MM.1S (cell line): ENCODE measurements around the gene DTX1.

Source experiments
- DNase-seq: peaks from one replicate; pipeline ENCODE4 v3.0.0-alpha.2; 2015
- H2AFZ ChIP-seq: fragments of 300-600 bp; sonication (generic); 2 replicates; pipeline ENCODE4 v1.6.0; 2016; ENCODE audit warnings: antibody characterized with exemption, low read length
- H3F3A ChIP-seq: fragments of 300-600 bp; sonication (generic); 2 replicates; pipeline ENCODE4 v1.6.1; 2016; ENCODE audit warnings: mild to moderate bottlenecking, antibody characterized with exemption, low read length, moderate library complexity, mixed read lengths; ENCODE audit not compliant: insufficient read depth
- H3K27ac ChIP-seq: fragments of 300-600 bp; sonication (generic); 2 replicates; pipeline ENCODE4 v1.5.1; 2016; ENCODE audit warnings: mild to moderate bottlenecking, low read length
- H3K27me3 ChIP-seq: fragments of 300-600 bp; sonication (generic); replicated peaks from 2 replicates; pipeline ENCODE4 v1.6.0; 2016; ENCODE audit warnings: low read length; ENCODE audit not compliant: insufficient read depth
- H3K36me3 ChIP-seq: fragments of 300-600 bp; sonication (generic); replicated peaks from 2 replicates; pipeline ENCODE4 v1.6.1; 2016; ENCODE audit warnings: mild to moderate bottlenecking, low read length, mixed read lengths; ENCODE audit not compliant: insufficient read depth
- H3K4me1 ChIP-seq: fragments of 300-600 bp; sonication (generic); 2 replicates; pipeline ENCODE4 v1.6.1; 2016; ENCODE audit warnings: low read length, mixed read lengths
- H3K4me2 ChIP-seq: fragments of 300-600 bp; sonication (generic); 2 replicates; pipeline ENCODE4 v1.6.0; 2016; ENCODE audit warnings: low read depth, low read length
- H3K4me3 ChIP-seq: fragments of 300-600 bp; sonication (generic); 2 replicates; pipeline ENCODE4 v1.5.1; 2016; ENCODE audit warnings: low read length, mixed read lengths
- H3K79me2 ChIP-seq: fragments of 300-600 bp; sonication (generic); 2 replicates; pipeline ENCODE4 v1.6.1; 2016; ENCODE audit warnings: mixed run types, low read length, mixed read lengths
- H3K9ac ChIP-seq: fragments of 300-600 bp; sonication (generic); 2 replicates; pipeline ENCODE4 v1.6.1; 2016; ENCODE audit warnings: low read length, mixed read lengths
- H3K9me2 ChIP-seq: fragments of 300-600 bp; sonication (generic); replicated peaks from 2 replicates; pipeline ENCODE4 v1.6.1; 2016; ENCODE audit warnings: mild to moderate bottlenecking, low read length, mixed read lengths; ENCODE audit not compliant: insufficient read depth
- H3K9me3 ChIP-seq: fragments of 300-600 bp; sonication (generic); replicated peaks from 2 replicates; pipeline ENCODE4 v1.6.1; 2016; ENCODE audit warnings: mild to moderate bottlenecking, low read length, mixed read lengths; ENCODE audit not compliant: insufficient read depth
- H4K20me1 ChIP-seq: fragments of 300-600 bp; sonication (generic); 2 replicates; pipeline ENCODE4 v1.6.1; 2016; ENCODE audit warnings: mild to moderate bottlenecking, low read length, moderate library complexity, mixed read lengths; ENCODE audit not compliant: insufficient read depth
- CTCF ChIP-seq: fragments of 300-600 bp; sonication (generic); IDR thresholded peaks from 2 replicates; pipeline ENCODE4 v1.5.1; 2016; ENCODE audit warnings: antibody characterized with exemption, low read length, mixed read lengths
- EZH2 ChIP-seq: fragments of 300-600 bp; sonication (generic); optimal IDR thresholded peaks from 2 replicates; pipeline ENCODE3; 2017; ENCODE audit warnings: low read depth, mild to moderate bottlenecking, antibody characterized with exemption, low read length, mixed read lengths
- EZH2phosphoT487 ChIP-seq: fragments of 300-600 bp; sonication (generic); IDR thresholded peaks from 2 replicates; pipeline ENCODE4 v1.6.1; 2018; ENCODE audit warnings: antibody characterized with exemption, low read length

Gene DTX1

GRCh38 chr12:113039911-113040445, 16.6 kb upstream of the DTX1 start:
- Histone ChIP-seq H4K20me1 (no peaks in the 10 kb centered on the region), H3K36me3 (no peaks in the 10 kb centered on the region), H3K79me2 (no peaks in the 10 kb centered on the region), H3K4me1 (no peaks in the 10 kb centered on the region), H2AFZ (no peak overlapping the region), H3K27ac (no peak overlapping the region), H3K27me3 (no peaks in the 10 kb centered on the region), H3K9me3 (no peaks in the 10 kb centered on the region), H3K4me3 (no peak overlapping the region), H3K9ac (no peak overlapping the region), H3K9me2 (no peaks in the 10 kb centered on the region), H3K4me2 (no peak overlapping the region), H3F3A (no peaks in the 10 kb centered on the region)
- DNase-seq = no peak
- no peak for TF ChIP-seq EZH2phosphoT487
- TF ChIP-seq CTCF = no peak
- no peak for TF ChIP-seq EZH2

GRCh38 chr12:113040722-113041171, 15.8 kb upstream of the DTX1 start:
- H3K27me3 ChIP-seq = no peaks in the 10 kb centered on the region
- no peaks in the 10 kb centered on the region for H3K79me2 ChIP-seq
- no peak overlapping the region for H2AFZ ChIP-seq
- no peaks in the 10 kb centered on the region for H3F3A ChIP-seq
- TF ChIP-seq CTCF (no peak), EZH2phosphoT487 (no peak), EZH2 (no peak)
- H3K9me3 ChIP-seq = no peaks in the 10 kb centered on the region
- no peaks in the 10 kb centered on the region for H3K4me1 ChIP-seq
- no peak overlapping the region for H3K4me2 ChIP-seq
- DNase-seq = no peak
- H3K9me2 ChIP-seq = no peaks in the 10 kb centered on the region
- no peaks in the 10 kb centered on the region for H4K20me1 ChIP-seq
- no peak overlapping the region for H3K4me3 ChIP-seq
- H3K9ac ChIP-seq = no peak overlapping the region
- no peak overlapping the region for H3K27ac ChIP-seq
- no peaks in the 10 kb centered on the region for H3K36me3 ChIP-seq

GRCh38 chr12:113041560-113041959, 15.0 kb upstream of the DTX1 start:
- no peaks in the 10 kb centered on the region for H3K4me1 ChIP-seq
- TF ChIP-seq EZH2 (no peak), CTCF (no peak), EZH2phosphoT487 (no peak)
- no peaks in the 10 kb centered on the region for H3K79me2 ChIP-seq
- H3K4me3 ChIP-seq = no peak overlapping the region
- no peaks in the 10 kb centered on the region for H3K36me3 ChIP-seq
- no peaks in the 10 kb centered on the region for H3K27me3 ChIP-seq
- no peak for DNase-seq
- H3F3A ChIP-seq = no peaks in the 10 kb centered on the region
- H3K9me2 ChIP-seq = no peaks in the 10 kb centered on the region
- no peak overlapping the region for H2AFZ ChIP-seq
- no peaks in the 10 kb centered on the region for H4K20me1 ChIP-seq
- no peak overlapping the region for H3K9ac ChIP-seq
- no peaks in the 10 kb centered on the region for H3K9me3 ChIP-seq
- H3K4me2 ChIP-seq = no peak overlapping the region
- no peak overlapping the region for H3K27ac ChIP-seq
